Activated CD4-positive, alpha-beta T cell treated with anti-CD3 and anti-CD28 coated beads for 48 hours (primary cell): Measurements from ENCODE around the gene ETV3.
"Not testable (repeated sequence)": the region's sequence is repeated elsewhere in the genome, so short reads cannot be mapped to it uniquely, and the experiment has no call there.

ENCODE experiments used
- DNase-seq: peaks from one replicate; pipeline ENCODE4 v3.0.0-alpha.2; 2020

Gene ETV3

GRCh38 chr1:157110003-157110402 lies 28.2 kb downstream of the ETV3 start:
- no peak for DNase-seq

GRCh38 chr1:157108448-157108847 lies 29.7 kb downstream of the ETV3 start:
- no peak for DNase-seq

GRCh38 chr1:157107702-157108101 lies 30.5 kb downstream of the ETV3 start:
- DNase-seq: no peak

- DNase-seq: no peak
Measured at GRCh38 chr1:157106813-157107189, 31.4 kb downstream of the ETV3 start.

GRCh38 chr1:157105988-157106812 lies 32.0 kb downstream of the ETV3 start:
- DNase-seq: peak; percentile 45

- no peak for DNase-seq
Measured at GRCh38 chr1:157105298-157105987, 32.8 kb downstream of the ETV3 start.

GRCh38 chr1:157104598-157105293 lies 33.4 kb downstream of the ETV3 start:
- DNase-seq: no peak

GRCh38 chr1:157103268-157103667 lies 34.9 kb downstream of the ETV3 start:
- no peak for DNase-seq

GRCh38 chr1:157101149-157101548 lies 37.0 kb downstream of the ETV3 start:
- DNase-seq: no peak

- no peak for DNase-seq
Measured at GRCh38 chr1:157099633-157100009, 38.6 kb downstream of the ETV3 start, which contains the start of gene ETV3L. Gene ETV3L (minus strand): TSS chr1:157099808. CDS start chr1:157099523, 285 bp downstream.

GRCh38 chr1:157098987-157099632 lies 39.1 kb downstream of the ETV3 start:
- not testable (repeated sequence) for DNase-seq

GRCh38 chr1:157098519-157098918 lies 39.7 kb downstream of the ETV3 start:
- DNase-seq: no peak

GRCh38 chr1:157097692-157098091 lies 40.5 kb downstream of the ETV3 start:
- DNase-seq: no peak

GRCh38 chr1:157096881-157097280 lies 41.3 kb downstream of the ETV3 start:
- DNase-seq: no peak

- DNase-seq: no peak
Measured at GRCh38 chr1:157095551-157095950, 42.6 kb downstream of the ETV3 start.

- no peak for DNase-seq
Measured at GRCh38 chr1:157095091-157095490, 43.1 kb downstream of the ETV3 start.

GRCh38 chr1:157092831-157093230 lies 45.4 kb downstream of the ETV3 start:
- no peak for DNase-seq

- no peak for DNase-seq
Measured at GRCh38 chr1:157091668-157092273, 46.4 kb downstream of the ETV3 start.

- DNase-seq: no peak
Measured at GRCh38 chr1:157091186-157091585, 47.0 kb downstream of the ETV3 start.

GRCh38 chr1:157090771-157091170 lies 47.4 kb downstream of the ETV3 start:
- DNase-seq: no peak

GRCh38 chr1:157090196-157090647 lies 48.0 kb downstream of the ETV3 start:
- peak; percentile 93 for DNase-seq

GRCh38 chr1:157089789-157090188 lies 48.4 kb downstream of the ETV3 start:
- no peak for DNase-seq

GRCh38 chr1:157088607-157089006 lies 49.6 kb downstream of the ETV3 start:
- DNase-seq: no peak
